IPS-NIHi11 (cell line): ENCODE results near the gene CBX8.

Experiments
- DNase-seq: peaks from one replicate; pipeline ENCODE4 v3.0.0; 2012; ENCODE audit warnings: mixed read lengths, low spot score

The CBX8 gene

DNA sequence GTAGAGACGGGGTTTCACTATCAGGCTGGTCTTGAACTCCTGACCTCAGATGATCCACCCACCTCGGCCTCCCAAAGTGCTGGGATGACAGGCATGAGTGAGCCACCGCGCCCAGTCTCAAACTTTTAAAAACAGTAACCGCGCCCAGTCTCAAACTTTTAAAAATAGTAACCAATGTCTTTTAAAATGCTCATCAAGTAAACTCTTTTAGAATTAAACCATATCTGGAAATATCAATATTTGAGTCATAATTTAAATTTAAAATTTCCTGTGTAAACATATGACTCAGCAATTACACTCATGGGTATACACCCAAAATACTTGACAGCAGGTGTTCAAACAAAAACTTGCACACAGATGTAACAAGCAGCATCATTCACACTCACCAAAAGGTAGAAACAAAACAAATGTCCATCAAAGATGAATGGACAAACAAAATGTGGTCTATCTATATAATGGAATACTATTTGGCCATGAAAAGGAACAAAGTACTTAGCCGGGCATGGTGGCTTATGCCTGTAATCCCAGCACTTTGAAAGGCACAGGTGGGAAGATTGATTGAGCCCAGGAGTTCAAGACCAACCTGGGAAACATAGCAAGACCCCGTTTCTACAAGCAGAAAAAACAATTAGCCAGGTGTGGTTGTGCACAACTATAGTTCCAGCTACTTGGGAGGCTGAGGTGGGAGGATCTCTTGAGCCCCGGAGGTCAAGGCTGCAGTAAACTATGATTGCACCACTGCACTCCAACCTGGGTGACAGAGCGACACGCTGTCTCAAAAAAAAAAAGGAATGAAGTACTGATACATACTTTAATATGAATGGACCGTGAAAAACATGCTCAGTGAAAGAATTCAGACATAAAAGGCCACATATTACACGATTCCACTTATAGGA is 46.0 kb downstream of the CBX8 start:
- no peak for DNase-seq

DNA sequence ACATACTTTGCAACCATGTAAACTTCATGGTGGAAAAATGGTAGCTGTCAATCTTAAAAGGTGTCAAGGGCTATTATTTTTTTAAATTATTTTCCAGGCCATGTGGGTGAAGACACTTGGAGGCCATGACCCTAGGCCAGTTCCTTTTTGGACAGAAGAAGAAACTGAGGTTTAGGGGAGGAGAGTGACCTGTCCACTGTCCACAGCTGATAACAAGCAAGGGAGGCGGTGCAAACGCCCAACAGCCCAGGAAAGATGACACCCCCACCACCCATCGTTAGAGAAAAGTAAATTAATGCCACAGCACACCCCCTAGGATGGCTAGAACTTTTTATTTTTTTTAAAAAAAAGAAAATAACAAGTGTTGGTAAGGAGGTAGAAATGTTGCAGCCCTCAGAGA is 46.9 kb downstream of the CBX8 start:
- no peak for DNase-seq

DNA sequence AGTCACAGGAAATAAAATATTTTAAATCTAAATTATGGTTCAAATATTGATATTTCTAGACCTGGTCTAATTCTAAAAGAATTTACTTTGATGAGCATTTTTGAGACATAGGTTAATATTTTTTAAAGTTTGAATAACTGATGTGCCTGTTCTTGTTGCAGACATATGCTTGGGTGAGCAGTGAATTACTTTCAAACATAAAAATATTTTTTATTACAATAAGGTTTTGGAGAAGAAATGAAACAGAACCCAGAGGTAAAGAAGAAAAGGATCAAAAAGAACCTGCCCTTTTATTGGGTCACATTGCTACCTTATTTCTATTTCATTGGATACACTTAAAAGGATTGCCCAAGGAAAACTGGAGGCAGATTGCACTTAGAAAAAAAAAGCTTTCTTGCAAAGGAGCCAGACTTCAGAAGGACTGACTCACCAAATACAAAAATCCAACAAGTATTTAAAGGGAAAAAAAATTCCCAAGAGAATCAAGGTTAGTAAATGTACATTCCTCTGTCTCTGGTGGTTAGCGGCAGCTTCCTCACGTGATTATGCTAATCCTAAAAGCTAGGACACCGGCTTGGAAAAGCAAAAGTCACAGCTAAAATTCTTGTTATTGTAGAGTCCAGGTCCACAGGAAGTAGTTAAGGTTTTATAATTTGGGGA is 47.6 kb downstream of the CBX8 start:
- no peak for DNase-seq

DNA sequence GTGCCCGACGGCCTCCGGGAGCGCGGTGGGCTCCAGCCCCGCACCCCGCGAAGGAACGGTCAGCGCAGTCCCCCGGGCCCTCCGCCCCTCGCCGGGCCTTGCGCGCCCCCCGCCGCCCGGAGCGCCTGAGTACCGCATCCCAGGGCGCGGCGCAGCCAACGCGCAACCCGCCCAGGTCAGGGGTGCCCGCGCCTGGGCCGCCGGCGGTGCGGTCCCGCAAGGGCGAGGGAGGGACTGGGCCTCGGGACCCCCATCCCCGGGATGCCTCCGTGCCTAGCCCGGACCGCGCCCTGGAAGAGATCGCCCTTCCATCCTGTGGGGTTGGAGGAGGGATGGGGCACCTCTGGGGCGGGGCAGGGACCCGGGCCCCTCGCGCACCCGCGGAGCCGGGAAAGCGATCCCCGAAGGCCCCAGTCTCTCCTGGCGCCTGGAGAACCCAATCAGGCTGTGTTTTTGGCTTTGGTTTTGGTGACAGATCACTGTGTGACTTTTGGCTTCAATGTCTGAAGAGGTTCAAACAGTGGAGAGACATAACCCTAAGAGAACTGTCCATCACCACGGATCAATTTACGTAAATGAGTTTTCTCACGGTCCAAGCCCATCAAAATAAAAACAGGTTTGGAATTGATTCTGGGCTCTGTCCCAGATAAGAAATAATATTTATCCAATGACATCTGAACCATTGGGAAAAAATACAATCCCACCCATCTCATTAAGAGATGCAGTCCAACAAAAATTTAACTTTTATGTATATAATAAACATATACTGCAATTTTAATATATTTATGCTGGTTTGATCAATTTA is 48.4 kb downstream of the CBX8 start:
- DNase-seq = peak; percentile 50

DNA sequence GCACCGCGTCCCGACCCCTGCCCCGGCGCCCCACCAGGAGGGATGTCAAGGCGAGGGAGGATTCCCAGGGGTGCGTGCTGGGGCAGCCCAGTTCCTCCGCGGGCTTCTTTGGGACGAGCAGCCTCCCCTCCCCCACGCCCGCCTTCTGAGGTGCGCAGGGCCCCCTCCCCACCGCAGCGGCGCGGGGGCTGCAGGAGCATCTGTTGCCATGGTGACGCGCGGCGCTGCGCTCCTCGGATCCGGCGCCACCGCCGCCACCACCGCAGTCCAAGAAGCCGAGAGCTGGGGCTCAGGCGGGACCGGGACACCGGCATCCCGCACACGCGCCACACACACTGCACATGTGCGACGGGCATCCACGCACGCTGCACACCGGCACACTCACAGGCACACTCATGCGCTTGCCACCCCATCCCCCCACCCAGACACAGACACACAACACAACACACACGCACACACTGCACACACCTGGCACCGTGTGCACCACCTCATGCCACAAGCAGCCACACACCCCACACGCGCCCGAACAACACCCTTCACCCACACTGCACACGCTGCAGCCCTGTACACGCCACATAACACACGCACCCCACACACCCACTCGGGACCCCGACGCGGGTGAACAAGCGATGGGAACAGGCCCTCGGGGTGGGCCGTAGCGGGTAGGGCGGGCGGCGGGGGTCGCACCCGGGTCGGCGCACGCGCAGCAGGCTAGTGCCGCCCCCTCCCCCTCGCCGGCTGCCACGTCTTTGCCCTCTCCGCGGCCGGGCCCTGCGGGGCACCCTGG is 49.2 kb downstream of the CBX8 start:
- DNase-seq = peak; percentile 70

DNA sequence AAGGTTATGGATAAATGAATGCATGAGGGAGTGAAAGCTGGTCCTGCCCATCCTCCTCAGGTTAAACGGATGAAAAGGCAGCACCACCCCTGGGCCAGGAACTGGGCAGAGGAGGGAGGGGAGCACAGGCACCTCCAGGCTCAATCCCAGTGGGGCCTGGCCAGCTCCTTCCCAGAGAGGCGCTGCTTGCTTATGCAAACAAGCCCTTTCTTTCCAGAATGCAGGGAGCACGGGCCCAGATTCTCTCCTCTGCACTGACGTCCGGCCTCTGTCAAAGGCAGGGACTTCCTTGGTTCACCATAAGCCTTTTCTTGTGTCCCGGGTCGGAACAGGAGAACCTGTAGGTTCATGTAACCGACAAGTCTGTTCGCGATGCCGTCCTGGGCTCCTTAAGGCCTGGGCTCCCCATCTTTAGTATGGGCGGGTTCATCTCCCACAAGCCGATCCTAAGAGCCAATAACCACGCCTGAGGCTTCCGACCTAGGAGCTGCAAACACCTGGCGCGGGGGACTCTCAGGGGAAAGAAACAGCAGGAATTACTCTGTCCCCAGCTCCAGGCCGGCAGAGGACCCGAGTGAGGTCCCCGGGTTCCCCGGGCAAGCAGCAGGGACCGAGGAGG is 49.9 kb downstream of the CBX8 start:
- peak; percentile 31 for DNase-seq

DNA sequence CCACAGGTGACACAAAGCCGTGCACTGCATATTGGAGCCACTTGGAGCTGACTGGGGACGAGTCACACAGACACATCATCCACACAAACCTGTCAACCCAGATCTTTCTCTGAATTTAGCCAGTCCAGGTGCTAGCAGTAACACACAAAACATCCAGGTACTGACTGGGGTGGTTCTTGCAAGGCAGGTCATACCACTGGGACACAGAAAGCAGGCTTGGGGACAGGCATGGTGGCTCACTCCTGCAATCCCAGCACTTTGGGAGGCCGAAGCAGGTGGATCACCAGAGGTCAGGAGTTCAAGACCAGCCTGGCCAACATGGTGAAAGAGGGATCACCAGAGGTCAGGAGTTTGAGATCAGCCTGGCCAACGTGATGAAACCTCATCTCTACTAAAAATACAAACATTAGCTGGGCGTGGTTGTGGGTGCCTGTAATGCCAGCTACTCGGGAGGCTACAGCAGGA is 51.2 kb downstream of the CBX8 start:
- DNase-seq = no peak

DNA sequence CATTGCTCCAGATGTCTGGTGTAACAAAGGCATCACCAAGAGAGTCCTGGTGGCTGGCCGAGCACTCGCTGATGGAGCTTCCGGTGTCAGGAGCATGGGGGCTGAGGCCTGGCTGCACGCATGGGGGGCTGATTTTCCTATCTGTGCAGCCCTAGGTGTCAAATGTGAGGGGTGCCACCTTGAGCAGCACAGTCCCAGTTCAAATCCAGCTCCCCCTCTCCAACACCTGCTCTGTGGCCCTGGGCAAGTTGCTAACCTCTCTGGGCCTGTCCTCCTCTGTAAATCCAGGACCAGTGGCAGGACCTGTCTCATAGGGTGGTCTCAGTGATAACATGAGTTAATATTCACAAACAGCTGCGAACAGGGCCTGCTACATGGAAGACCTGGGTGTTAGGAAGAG is 53.3 kb downstream of the CBX8 start:
- DNase-seq = no peak

DNA sequence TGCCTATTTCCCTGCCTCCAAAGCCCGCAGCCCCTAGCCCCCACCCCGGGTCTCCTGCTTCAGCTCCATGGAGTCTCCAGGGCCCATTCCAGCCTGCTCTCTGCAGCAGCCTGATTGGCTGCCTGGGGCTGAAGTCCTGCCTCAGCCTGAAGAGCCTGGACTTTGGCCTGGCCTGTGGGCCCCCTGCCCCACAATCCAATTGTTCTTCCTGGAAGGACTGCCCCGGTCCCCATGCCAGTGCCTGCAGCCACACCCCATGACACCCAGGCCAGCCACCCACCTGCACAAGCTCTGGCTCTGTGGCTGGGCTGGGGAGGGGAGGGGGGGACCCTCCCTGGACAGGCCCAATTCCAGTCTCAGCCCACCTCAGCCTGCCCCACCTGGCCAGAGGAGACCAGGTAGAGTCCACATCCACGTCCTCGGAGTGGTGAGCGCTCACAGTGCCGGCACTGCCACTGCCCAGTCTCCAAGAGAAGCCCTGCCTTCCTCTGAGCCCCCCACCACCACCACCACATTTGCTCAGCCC is 53.9 kb downstream of the CBX8 start:
- DNase-seq = no peak

DNA sequence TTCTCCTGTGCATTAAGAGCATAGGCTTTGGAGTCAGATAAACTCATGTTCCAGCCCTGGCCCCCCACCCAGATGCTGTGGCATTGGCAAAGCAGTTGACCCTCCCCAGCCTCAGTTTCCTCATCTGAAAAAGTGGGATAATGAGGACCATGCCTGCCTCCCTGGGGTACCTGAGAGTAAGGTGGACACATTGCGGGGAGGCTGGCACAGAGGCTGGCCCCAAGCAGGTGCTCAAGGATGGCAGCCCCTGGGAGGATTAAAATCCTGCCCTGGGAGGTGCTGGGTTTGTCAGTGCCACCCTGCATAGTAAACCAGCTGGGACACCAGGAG is 54.3 kb downstream of the CBX8 start:
- no peak for DNase-seq
